T-helper 2 cell treated with Interferon-gamma antibody and Interleukin-4, amounts not matched to agents 100 ng/mL and 5 ng/mL, for 36 hours (primary cell): ENCODE measurements around the gene PNO1. TPM values are rescaled to one million over a fixed set of nuclear protein-coding genes. Genes with fewer than 3 reads are reported as not detected.
"Not testable (repeated sequence)": the region's sequence is repeated elsewhere in the genome, so short reads cannot be mapped to it uniquely, and the experiment has no call there.

Experiments
- intact Hi-C: fragments of 100-400 bp; cut with micrococcal nuclease; formaldehyde crosslinking; loops from one replicate; pipeline ENCODE4 v1.15.1; 2023
- total RNA-seq: library from RNA; stranded (reverse); gene quantifications from 2 replicates; pipeline ENCODE4 v1.2.3, GENCODE V29; 2022

PNO1 gene
- total RNA-seq, 1 donor from 2014 or later, result 16.1 TPM

GRCh38 chr2:68156419-68156818 is 1.3 kb upstream of the PNO1 start:
- intact Hi-C loops, result loop anchor here (5.0 kb wide), 2 partner anchors 34 to 46 kb away; no protein-coding TSS in a partner anchor

- intact Hi-C loops, result loop anchor here (1.0 to 5.0 kb wide), 6 partner anchors 35 to 760 kb away; partner anchors contain the start of genes APLF, C1D, ETAA1 and FBXO48
Observed at GRCh38 chr2:68157002-68157401, 686 bp upstream of the PNO1 start.

GRCh38 chr2:68158134-68158447 is 403 bp downstream of the PNO1 start:
- intact Hi-C loops, result loop anchor here (5.0 kb wide), 2 partner anchors 36 to 44 kb away; no protein-coding TSS in a partner anchor

- intact Hi-C loops, result no loop called here
Observed at GRCh38 chr2:68163641-68164040, 6.0 kb downstream of the PNO1 start.

- intact Hi-C loops, result no loop called here
Observed at GRCh38 chr2:68167186-68167585, 9.5 kb downstream of the PNO1 start.

- intact Hi-C loops, result no loop called here
Observed at GRCh38 chr2:68169308-68169707, 11.6 kb downstream of the PNO1 start.

GRCh38 chr2:68171146-68171545 is 13.5 kb downstream of the PNO1 start:
- intact Hi-C loops, result no loop called here

- intact Hi-C loops, result no loop called here
Observed at GRCh38 chr2:68171684-68172083, 14.0 kb downstream of the PNO1 start.

GRCh38 chr2:68172521-68172920 is 14.8 kb downstream of the PNO1 start:
- intact Hi-C loops, result no loop called here

- intact Hi-C loops, result no loop called here
Observed at GRCh38 chr2:68172990-68173700, 15.5 kb downstream of the PNO1 start.

- intact Hi-C loops, result not testable (repeated sequence)
Observed at GRCh38 chr2:68175210-68175609, 17.5 kb downstream of the PNO1 start.

- intact Hi-C loops, result no loop called here
Observed at GRCh38 chr2:68176657-68177056, 19.0 kb downstream of the PNO1 start.

GRCh38 chr2:68177541-68177940 is 19.9 kb downstream of the PNO1 start:
- intact Hi-C loops, result no loop called here

GRCh38 chr2:68178432-68178831 is 20.7 kb downstream of the PNO1 start:
- intact Hi-C loops, result no loop called here

- intact Hi-C loops, result no loop called here
Observed at GRCh38 chr2:68178954-68179627, 21.4 kb downstream of the PNO1 start.

- intact Hi-C loops, result no loop called here
Observed at GRCh38 chr2:68182902-68183301, 25.2 kb downstream of the PNO1 start.

- intact Hi-C loops, result loop anchor here (5.0 kb wide), 1 partner anchor 63 kb away; no protein-coding TSS in a partner anchor
Observed at GRCh38 chr2:68185541-68186164, 28.0 kb downstream of the PNO1 start.

GRCh38 chr2:68187329-68187728 is 29.6 kb downstream of the PNO1 start:
- intact Hi-C loops, result loop anchor here (5.0 kb wide), 1 partner anchor 65 kb away; no protein-coding TSS in a partner anchor

GRCh38 chr2:68188831-68189230 is 31.1 kb downstream of the PNO1 start:
- intact Hi-C loops, result loop anchor here (5.0 kb wide), 1 partner anchor 67 kb away; no protein-coding TSS in a partner anchor

GRCh38 chr2:68189991-68190784 is 32.5 kb downstream of the PNO1 start:
- intact Hi-C loops, result loop anchor here (5.0 kb wide), 1 partner anchor 68 kb away; no protein-coding TSS in a partner anchor

GRCh38 chr2:68190991-68191731 is 33.5 kb downstream of the PNO1 start:
- intact Hi-C loops, result no loop called here
